H9 (cell line): Measurements from ENCODE around the gene NCAPH2. TPM values are rescaled to one million over a fixed set of nuclear protein-coding genes. Genes with fewer than 3 reads are reported as not detected.

Source experiments
- DNase-seq: peaks from one replicate; pipeline ENCODE4 v3.0.0-alpha.2; 2017
- H2AFZ ChIP-seq: one replicate; pipeline ENCODE4 v1.6.1; 2013; ENCODE audit warnings: mild to moderate bottlenecking, low read length, control low read depth, moderate library complexity
- H2AK5ac ChIP-seq: 2 replicates; pipeline ENCODE4 v1.6.1; 2013; ENCODE audit warnings: low read length, control low read depth, mixed read lengths; ENCODE audit not compliant: insufficient read length
- H2BK120ac ChIP-seq: one replicate; pipeline ENCODE4 v1.6.1; 2013; ENCODE audit warnings: low read depth, mild to moderate bottlenecking, low read length, control low read depth, inconsistent platforms; ENCODE audit not compliant: poor library complexity, severe bottlenecking
- H2BK12ac ChIP-seq: 2 replicates; pipeline ENCODE4 v1.6.1; 2013; ENCODE audit warnings: low read length, control low read depth, mixed read lengths, low read depth; ENCODE audit not compliant: insufficient read length
- H2BK15ac ChIP-seq: 2 replicates; pipeline ENCODE4 v1.6.1; 2013; ENCODE audit warnings: low read depth, low read length, control low read depth
- H2BK20ac ChIP-seq: one replicate; pipeline ENCODE4 v1.6.1; 2013; ENCODE audit warnings: low read depth, mild to moderate bottlenecking, low read length, control low read depth, inconsistent platforms; ENCODE audit not compliant: poor library complexity, severe bottlenecking
- H2BK5ac ChIP-seq: 2 replicates; pipeline ENCODE4 v1.6.1; 2013; ENCODE audit warnings: low read length, control low read depth, mixed read lengths; ENCODE audit not compliant: insufficient read length
- H3K14ac ChIP-seq: 2 replicates; pipeline ENCODE4 v1.6.1; 2013; ENCODE audit warnings: low read length, control low read depth; ENCODE audit not compliant: insufficient read depth
- H3K18ac ChIP-seq: 2 replicates; pipeline ENCODE4 v1.6.1; 2013; ENCODE audit warnings: low read depth, mild to moderate bottlenecking, mixed read lengths, low read length, control low read depth; ENCODE audit not compliant: insufficient read length
- H3K23ac ChIP-seq: 2 replicates; pipeline ENCODE4 v1.6.1; 2013; ENCODE audit warnings: low read length, control low read depth, mixed read lengths, low read depth; ENCODE audit not compliant: insufficient read length
- H3K23me2 ChIP-seq: 2 replicates; pipeline ENCODE4 v1.6.1; 2013; ENCODE audit warnings: low read depth, mild to moderate bottlenecking, mixed read lengths, low read length, control low read depth; ENCODE audit not compliant: insufficient read length, poor library complexity, severe bottlenecking
- H3K27ac ChIP-seq: 2 replicates; pipeline ENCODE4 v1.5.1; 2013; ENCODE audit warnings: low read length, control low read depth, mixed read lengths, low read depth; ENCODE audit not compliant: insufficient read length
- H3K27me3 ChIP-seq: 2 replicates; pipeline ENCODE4 v1.6.1; 2013; ENCODE audit warnings: low read length, control low read depth, inconsistent platforms; ENCODE audit not compliant: insufficient read depth
- H3K4ac ChIP-seq: 2 replicates; pipeline ENCODE4 v1.6.1; 2013; ENCODE audit warnings: low read depth, mild to moderate bottlenecking, control low read depth, inconsistent platforms, low read length, moderate library complexity
- H3K4me1 ChIP-seq: 2 replicates; pipeline ENCODE4 v1.6.1; 2013; ENCODE audit warnings: low read length, control low read depth, inconsistent platforms; ENCODE audit not compliant: insufficient read depth
- H3K4me2 ChIP-seq: 2 replicates; pipeline ENCODE4 v1.6.1; 2013; ENCODE audit warnings: low read length, control low read depth, mixed read lengths; ENCODE audit not compliant: insufficient read length, insufficient read depth
- H3K56ac ChIP-seq: 2 replicates; pipeline ENCODE4 v1.6.1; 2013; ENCODE audit warnings: low read depth, mild to moderate bottlenecking, mixed read lengths, low read length, control low read depth; ENCODE audit not compliant: insufficient read length
- H3K79me1 ChIP-seq: 2 replicates; pipeline ENCODE4 v1.6.1; 2013; ENCODE audit warnings: low read depth, mild to moderate bottlenecking, moderate library complexity, low read length, control low read depth, inconsistent platforms; ENCODE audit not compliant: insufficient read depth, poor library complexity, severe bottlenecking
- H3K79me2 ChIP-seq: 2 replicates; pipeline ENCODE4 v1.6.1; 2013; ENCODE audit warnings: low read length, control low read depth, inconsistent platforms; ENCODE audit not compliant: insufficient read depth
- H3K9ac ChIP-seq: 2 replicates; pipeline ENCODE4 v1.6.1; 2013; ENCODE audit warnings: low read length, control low read depth, mixed read lengths; ENCODE audit not compliant: insufficient read length; ENCODE audit errors: extremely low read depth
- H3K9me3 ChIP-seq: one replicate; pipeline ENCODE4 v1.6.1; 2013; ENCODE audit warnings: low read depth, low read length, inconsistent platforms; ENCODE audit not compliant: control insufficient read depth
- H3T11ph ChIP-seq: one replicate; pipeline ENCODE4 v1.6.1; 2013; ENCODE audit warnings: mild to moderate bottlenecking, low read length, control low read depth, inconsistent platforms
- H4K20me1 ChIP-seq: one replicate; pipeline ENCODE4 v1.6.1; 2013; ENCODE audit not compliant: control insufficient read depth, insufficient read length, insufficient read depth
- H4K5ac ChIP-seq: 2 replicates; pipeline ENCODE4 v1.6.1; 2013; ENCODE audit warnings: low read depth, mild to moderate bottlenecking, mixed read lengths, low read length, control low read depth; ENCODE audit not compliant: insufficient read length
- H4K8ac ChIP-seq: replicated peaks from 2 replicates; pipeline ENCODE4 v1.6.1; 2013; ENCODE audit warnings: low read length, control low read depth, mixed read lengths, low read depth; ENCODE audit not compliant: insufficient read length
- H4K91ac ChIP-seq: 2 replicates; pipeline ENCODE4 v1.6.1; 2013; ENCODE audit warnings: low read depth, mild to moderate bottlenecking, moderate library complexity, mixed read lengths, low read length, control low read depth; ENCODE audit not compliant: insufficient read length
- H3K27ac Mint-ChIP-seq, 3 experiments: 2 replicates in 2 of 3; 3 replicates in 1 of 3; pipeline ENCODE4 v1.8.0; 2020 to 2021; ENCODE audit warnings: mixed read lengths in 3 of 3, mild to moderate bottlenecking in 1 of 3, moderate library complexity in 1 of 3
- H3K27me3 Mint-ChIP-seq: 2 replicates; pipeline ENCODE4 v1.8.0; 2021; ENCODE audit warnings: low read depth, mild to moderate bottlenecking, moderate library complexity, mixed read lengths
- H3K36me3 Mint-ChIP-seq, 3 experiments: 2 replicates in 2 of 3; 3 replicates in 1 of 3; pipeline ENCODE4 v1.8.0; 2020 to 2021; ENCODE audit warnings: low read depth in 3 of 3, mixed read lengths in 3 of 3; ENCODE audit not compliant: insufficient read depth in 1 of 3
- H3K4me1 Mint-ChIP-seq, 2 experiments: 2 replicates each; pipeline ENCODE4 v1.8.0; 2020; ENCODE audit warnings: mixed read lengths in 2 of 2
- H3K4me3 Mint-ChIP-seq, 2 experiments: 2 replicates in 1 of 2; 3 replicates in 1 of 2; pipeline ENCODE4 v1.8.0; 2020 to 2021; ENCODE audit warnings: mild to moderate bottlenecking in 2 of 2, mixed read lengths in 2 of 2, moderate library complexity in 1 of 2
- H3K9me3 Mint-ChIP-seq, 2 experiments: 2 replicates in 1 of 2; 3 replicates in 1 of 2; pipeline ENCODE4 v1.8.0; 2020; ENCODE audit warnings: mild to moderate bottlenecking in 2 of 2, mixed read lengths in 2 of 2, moderate library complexity in 1 of 2
- WGBS: extraction: QIAGEN DNeasy Blood & Tissue Kit; methylation state at CpG from one replicate; pipeline ENCODE4 v1.1.7; 2013; ENCODE audit warnings: missing lambda C conversion rate, low lambda C conversion rate, mixed read lengths; ENCODE audit not compliant: insufficient read length; ENCODE audit errors: extremely low coverage; 5-methylcytosine and 5-hydroxymethylcytosine counted together
- total RNA-seq: library from RNA; stranded (reverse); gene quantifications from 2 replicates; pipeline ENCODE4 v1.2.1, GENCODE V29; 2021
- TF ChIP-seq, protein P1 (sequence below): fragments of 200-600 bp; sonication (generic); conservative IDR thresholded peaks from 3 replicates; pipeline ENCODE4 v1.8.0; 2021; ENCODE audit warnings: antibody characterized with exemption, mild to moderate bottlenecking

The NCAPH2 gene
- total RNA-seq, 1 experiment from 2014 or later = 76.2 TPM

DNA sequence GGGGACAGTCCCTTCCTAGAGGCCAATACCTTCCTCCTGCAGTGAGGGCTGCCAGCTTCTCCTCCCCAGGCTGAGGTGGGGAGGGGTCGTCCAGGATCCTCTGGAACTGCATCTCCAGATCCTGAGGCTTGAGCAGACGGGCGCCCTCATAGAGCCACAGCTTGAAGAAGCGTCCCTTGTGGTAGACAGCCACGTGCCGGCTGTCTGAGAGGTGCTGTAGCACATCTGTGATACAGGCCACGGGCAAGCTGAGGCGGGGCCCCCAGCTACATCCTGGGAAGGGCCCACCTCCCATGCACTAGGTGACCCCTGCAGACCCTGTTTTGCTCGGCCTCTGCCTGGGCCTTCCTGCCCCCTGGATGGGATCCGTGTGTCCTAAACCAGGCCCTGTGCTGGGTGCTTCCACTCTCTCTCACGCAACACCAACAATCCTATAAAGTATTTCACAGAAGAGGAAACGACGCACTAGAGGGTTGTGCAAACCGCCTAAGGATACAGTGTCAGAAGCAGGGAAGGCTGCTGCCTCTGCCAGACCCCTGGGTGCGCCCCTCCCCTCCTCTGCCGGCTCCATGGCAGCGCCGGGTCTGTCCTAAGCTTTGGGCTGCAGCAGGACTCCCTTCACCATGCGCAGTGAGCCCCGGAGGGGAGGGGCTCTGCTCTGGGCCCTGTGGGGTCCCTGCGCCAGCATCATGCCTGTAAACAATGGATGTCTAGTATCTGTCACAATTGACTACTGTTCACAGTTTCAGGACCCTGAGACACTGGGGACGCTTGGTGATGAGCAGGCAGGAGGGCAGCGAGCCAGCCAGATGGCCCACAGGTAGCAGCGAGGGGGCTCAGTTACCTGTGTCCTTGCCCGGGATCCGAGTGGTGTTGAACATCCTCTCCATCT is 65.7 kb downstream of the NCAPH2 start:
- TF ChIP-seq, protein P1, sequence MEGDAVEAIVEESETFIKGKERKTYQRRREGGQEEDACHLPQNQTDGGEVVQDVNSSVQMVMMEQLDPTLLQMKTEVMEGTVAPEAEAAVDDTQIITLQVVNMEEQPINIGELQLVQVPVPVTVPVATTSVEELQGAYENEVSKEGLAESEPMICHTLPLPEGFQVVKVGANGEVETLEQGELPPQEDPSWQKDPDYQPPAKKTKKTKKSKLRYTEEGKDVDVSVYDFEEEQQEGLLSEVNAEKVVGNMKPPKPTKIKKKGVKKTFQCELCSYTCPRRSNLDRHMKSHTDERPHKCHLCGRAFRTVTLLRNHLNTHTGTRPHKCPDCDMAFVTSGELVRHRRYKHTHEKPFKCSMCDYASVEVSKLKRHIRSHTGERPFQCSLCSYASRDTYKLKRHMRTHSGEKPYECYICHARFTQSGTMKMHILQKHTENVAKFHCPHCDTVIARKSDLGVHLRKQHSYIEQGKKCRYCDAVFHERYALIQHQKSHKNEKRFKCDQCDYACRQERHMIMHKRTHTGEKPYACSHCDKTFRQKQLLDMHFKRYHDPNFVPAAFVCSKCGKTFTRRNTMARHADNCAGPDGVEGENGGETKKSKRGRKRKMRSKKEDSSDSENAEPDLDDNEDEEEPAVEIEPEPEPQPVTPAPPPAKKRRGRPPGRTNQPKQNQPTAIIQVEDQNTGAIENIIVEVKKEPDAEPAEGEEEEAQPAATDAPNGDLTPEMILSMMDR = no peak
- Histone ChIP-seq H3K9me3 (no peaks in the 10 kb centered on the region), H3K9ac (no peak overlapping the region), H3K27me3 (no peaks in the 10 kb centered on the region), H3K56ac (no peak overlapping the region), H3K27ac (no peak overlapping the region), H3K4ac (no peak overlapping the region), H3T11ph (no peak overlapping the region), H2BK120ac (no peak overlapping the region), H2BK20ac (no peak overlapping the region), H4K5ac (no peak overlapping the region), H4K20me1 (no peaks in the 10 kb centered on the region), H2AFZ (no peak overlapping the region), H2BK5ac (no peak overlapping the region), H2BK15ac (no peak overlapping the region), H3K4me2 (no peak overlapping the region), H2BK12ac (no peak overlapping the region), H3K4me1 (no peaks in the 10 kb centered on the region), H3K79me1 (no peaks in the 10 kb centered on the region), H3K14ac (no peak overlapping the region), H2AK5ac (no peak overlapping the region), H4K8ac (no peak overlapping the region), H3K79me2 (no peaks in the 10 kb centered on the region), H3K18ac (no peak overlapping the region), H4K91ac (no peak overlapping the region), H3K23ac (no peak overlapping the region), H3K23me2 (no peaks in the 10 kb centered on the region)
- Mint-ChIP-seq H3K27me3 (no peaks in the 10 kb centered on the region; the same call in 1 of the 2 replicates), H3K36me3 (peaks cover 13 to 79% (median 73%) of the 10 kb centered on the region in 3 experiments), H3K4me3 (no peak overlapping the region), H3K4me1 (no peaks in the 10 kb centered on the region), H3K9me3 (no peaks in the 10 kb centered on the region), H3K27ac (no peak overlapping the region)
- no peak for DNase-seq
- WGBS = no CpG with 5 or more reads among the region's 26 CpGs
